Right lobe of liver (tissue), 4 donors: ENCODE measurements around the gene CD58.

Source experiments
- POLR2A ChIP-seq: fragments of 450-650 bp; IDR thresholded peaks from one replicate; pipeline ENCODE4 v1.6.1; 2017; ENCODE audit warnings: antibody characterized with exemption, mild to moderate bottlenecking
- TF ChIP-seq, protein P1 (sequence below), 4 donors: fragments of 200-600 bp in 3 of 4; fragments of 450-650 bp in 1 of 4; IDR thresholded peaks; one replicate each; pipeline versions ENCODE4 v1.5.1 to v1.8.0; 2016 to 2022; ENCODE audit warnings: antibody characterized with exemption in 4 of 4, mild to moderate bottlenecking in 2 of 4
- donor health status: DM: no; HTN: no; CAD: no.
- donor health status: DM: no; HTN: no; CAD: no.
- donor health status: DM: no; HTN: yes; CAD: no.

DNA sequence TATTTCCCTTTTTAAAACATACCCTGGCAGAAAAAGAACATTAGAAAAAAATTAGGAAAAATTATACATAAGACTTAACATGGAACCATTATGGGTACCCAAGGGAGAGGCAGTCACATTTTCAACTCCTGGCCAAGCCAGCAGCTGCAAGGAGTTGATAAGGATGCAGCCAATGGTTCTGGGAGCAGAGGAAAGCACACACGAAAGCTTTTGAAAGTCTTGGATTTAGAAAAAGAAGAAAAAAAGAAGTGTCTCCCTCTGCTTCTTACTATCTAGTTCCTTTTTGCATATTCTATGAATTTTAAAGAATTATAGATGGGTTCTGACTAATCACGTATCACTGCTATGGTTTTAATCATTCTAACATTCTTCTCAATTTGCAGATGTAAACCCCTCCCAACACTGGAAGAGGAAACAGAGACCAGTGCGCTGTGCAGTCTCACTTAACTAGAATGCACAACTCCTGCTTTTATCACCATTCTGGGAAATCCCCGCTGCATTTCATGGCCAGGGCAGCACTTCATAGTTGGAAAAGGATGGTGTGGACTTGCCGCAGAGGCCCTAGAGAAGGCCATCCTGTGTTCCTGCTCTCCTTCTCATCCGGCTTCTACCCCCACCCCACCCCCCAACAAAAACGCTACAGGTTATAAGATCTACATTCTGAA, 2.7 kb upstream of the CD58 start:
- TF ChIP-seq, protein P1, sequence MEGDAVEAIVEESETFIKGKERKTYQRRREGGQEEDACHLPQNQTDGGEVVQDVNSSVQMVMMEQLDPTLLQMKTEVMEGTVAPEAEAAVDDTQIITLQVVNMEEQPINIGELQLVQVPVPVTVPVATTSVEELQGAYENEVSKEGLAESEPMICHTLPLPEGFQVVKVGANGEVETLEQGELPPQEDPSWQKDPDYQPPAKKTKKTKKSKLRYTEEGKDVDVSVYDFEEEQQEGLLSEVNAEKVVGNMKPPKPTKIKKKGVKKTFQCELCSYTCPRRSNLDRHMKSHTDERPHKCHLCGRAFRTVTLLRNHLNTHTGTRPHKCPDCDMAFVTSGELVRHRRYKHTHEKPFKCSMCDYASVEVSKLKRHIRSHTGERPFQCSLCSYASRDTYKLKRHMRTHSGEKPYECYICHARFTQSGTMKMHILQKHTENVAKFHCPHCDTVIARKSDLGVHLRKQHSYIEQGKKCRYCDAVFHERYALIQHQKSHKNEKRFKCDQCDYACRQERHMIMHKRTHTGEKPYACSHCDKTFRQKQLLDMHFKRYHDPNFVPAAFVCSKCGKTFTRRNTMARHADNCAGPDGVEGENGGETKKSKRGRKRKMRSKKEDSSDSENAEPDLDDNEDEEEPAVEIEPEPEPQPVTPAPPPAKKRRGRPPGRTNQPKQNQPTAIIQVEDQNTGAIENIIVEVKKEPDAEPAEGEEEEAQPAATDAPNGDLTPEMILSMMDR (IDR thresholded peaks at IDR 0.05), result no peak
- no peak for TF ChIP-seq POLR2A
